Activated naive CD8-positive, alpha-beta T cell treated with anti-CD3 and anti-CD28 coated beads, Interleukin-2, amount 50 U/mL, for 24 hours (primary cell): Measurements from ENCODE around the gene LHCGR.
"Not testable (repeated sequence)": the region's sequence is repeated elsewhere in the genome, so short reads cannot be mapped to it uniquely, and the experiment has no call there.

Source experiments
- ATAC-seq: fragments of 150-1000 bp; cut with Tn5 transposase; one replicate; pipeline ENCODE4 v1.10.0; 2021
- DNase-seq: peaks from one replicate; pipeline ENCODE4 v3.0.0; 2021
- H3K27ac Mint-ChIP-seq: one replicate; pipeline ENCODE4 v1.8.0; 2021; ENCODE audit warnings: mild to moderate bottlenecking, mixed read lengths
- H3K27me3 Mint-ChIP-seq: one replicate; pipeline ENCODE4 v1.8.0; 2021; ENCODE audit warnings: mixed read lengths
- H3K36me3 Mint-ChIP-seq: one replicate; pipeline ENCODE4 v1.8.0; 2021; ENCODE audit warnings: low read depth, mixed read lengths
- H3K4me1 Mint-ChIP-seq: one replicate; pipeline ENCODE4 v1.8.0; 2021; ENCODE audit warnings: mixed read lengths
- H3K4me3 Mint-ChIP-seq: one replicate; pipeline ENCODE4 v1.8.0; 2021; ENCODE audit warnings: mild to moderate bottlenecking, moderate library complexity, mixed read lengths
- H3K9me3 Mint-ChIP-seq: one replicate; pipeline ENCODE4 v1.8.0; 2021; ENCODE audit warnings: mixed read lengths

The LHCGR gene

GRCh38 chr2:48707466-48707865 lies 48.1 kb downstream of the LHCGR start:
- Mint-ChIP-seq H3K27ac (no peak overlapping the region), H3K27me3 (no peaks in the 10 kb centered on the region), H3K9me3 (no peaks in the 10 kb centered on the region), H3K4me1 (no peaks in the 10 kb centered on the region), H3K36me3 (no peaks in the 10 kb centered on the region), H3K4me3 (no peak overlapping the region)
- no peak for ATAC-seq
- no peak for DNase-seq

- not testable (repeated sequence) for H3K27ac Mint-ChIP-seq, H3K27me3 Mint-ChIP-seq, H3K4me3 Mint-ChIP-seq, ATAC-seq, H3K36me3 Mint-ChIP-seq, H3K4me1 Mint-ChIP-seq, DNase-seq, H3K9me3 Mint-ChIP-seq
These were observed 51.9 kb downstream of the LHCGR start for GRCh38 chr2:48703621-48704020.

GRCh38 chr2:48699348-48699930 lies 56.1 kb downstream of the LHCGR start:
- H3K36me3 Mint-ChIP-seq, result no peaks in the 10 kb centered on the region
- DNase-seq (no peak), ATAC-seq (no peak)
- no peaks in the 10 kb centered on the region for H3K9me3 Mint-ChIP-seq
- H3K27me3 Mint-ChIP-seq, result peaks cover 2% of the 10 kb centered on the region
- H3K4me1 Mint-ChIP-seq, result no peaks in the 10 kb centered on the region
- no peak overlapping the region for H3K27ac Mint-ChIP-seq
- H3K4me3 Mint-ChIP-seq, result no peak overlapping the region

GRCh38 chr2:48696881-48697280 lies 58.6 kb downstream of the LHCGR start:
- no peaks in the 10 kb centered on the region for H3K36me3 Mint-ChIP-seq
- no peaks in the 10 kb centered on the region for H3K9me3 Mint-ChIP-seq
- H3K27me3 Mint-ChIP-seq, result peaks cover 2% of the 10 kb centered on the region
- DNase-seq, result no peak
- no peak for ATAC-seq
- H3K4me3 Mint-ChIP-seq, result no peak overlapping the region
- H3K4me1 Mint-ChIP-seq, result no peaks in the 10 kb centered on the region
- H3K27ac Mint-ChIP-seq, result no peak overlapping the region

- no peaks in the 10 kb centered on the region for H3K4me1 Mint-ChIP-seq
- ATAC-seq, result no peak
These were observed 59.5 kb downstream of the LHCGR start for GRCh38 chr2:48695991-48696390.

GRCh38 chr2:48694149-48694548 lies 61.4 kb downstream of the LHCGR start:
- peaks cover 5% of the 10 kb centered on the region for H3K27me3 Mint-ChIP-seq
- no peaks in the 10 kb centered on the region for H3K4me1 Mint-ChIP-seq
- H3K4me3 Mint-ChIP-seq, result no peak overlapping the region
- DNase-seq (no peak), ATAC-seq (no peak)
- H3K9me3 Mint-ChIP-seq, result no peaks in the 10 kb centered on the region
- H3K27ac Mint-ChIP-seq, result no peak overlapping the region
- H3K36me3 Mint-ChIP-seq, result no peaks in the 10 kb centered on the region

More at GRCh38 chr2:48695991-48696390, 59.5 kb downstream of the LHCGR start:
- Mint-ChIP-seq H3K27me3 (peaks cover 2% of the 10 kb centered on the region), H3K27ac (no peak overlapping the region), H3K36me3 (no peaks in the 10 kb centered on the region), H3K9me3 (no peaks in the 10 kb centered on the region), H3K4me3 (no peak overlapping the region)
- no peak for DNase-seq

- Mint-ChIP-seq H3K27ac (no peak overlapping the region), H3K9me3 (no peaks in the 10 kb centered on the region), H3K4me3 (no peak overlapping the region), H3K36me3 (no peaks in the 10 kb centered on the region), H3K27me3 (peaks cover 3% of the 10 kb centered on the region), H3K4me1 (no peaks in the 10 kb centered on the region)
- ATAC-seq, result no peak
- DNase-seq, result no peak
These were observed 61.9 kb downstream of the LHCGR start for GRCh38 chr2:48693645-48694044.

GRCh38 chr2:48693066-48693465 lies 62.5 kb downstream of the LHCGR start:
- no peaks in the 10 kb centered on the region for H3K36me3 Mint-ChIP-seq
- no peak overlapping the region for H3K27ac Mint-ChIP-seq
- no peak for ATAC-seq
- H3K27me3 Mint-ChIP-seq, result peaks cover 3% of the 10 kb centered on the region
- H3K4me1 Mint-ChIP-seq, result no peaks in the 10 kb centered on the region
- no peak for DNase-seq
- no peaks in the 10 kb centered on the region for H3K9me3 Mint-ChIP-seq
- no peak overlapping the region for H3K4me3 Mint-ChIP-seq

- H3K27me3 Mint-ChIP-seq, result peaks cover 3% of the 10 kb centered on the region
- H3K4me1 Mint-ChIP-seq, result no peaks in the 10 kb centered on the region
- no peak overlapping the region for H3K4me3 Mint-ChIP-seq
- ATAC-seq (no peak), DNase-seq (no peak)
- no peaks in the 10 kb centered on the region for H3K9me3 Mint-ChIP-seq
- no peaks in the 10 kb centered on the region for H3K36me3 Mint-ChIP-seq
- no peak overlapping the region for H3K27ac Mint-ChIP-seq
These were observed 63.4 kb downstream of the LHCGR start for GRCh38 chr2:48691935-48692691.

- H3K27me3 Mint-ChIP-seq, result peaks cover 13% of the 10 kb centered on the region
- no peak overlapping the region for H3K4me3 Mint-ChIP-seq
- no peak overlapping the region for H3K27ac Mint-ChIP-seq
- H3K9me3 Mint-ChIP-seq, result no peaks in the 10 kb centered on the region
- H3K36me3 Mint-ChIP-seq, result no peaks in the 10 kb centered on the region
- DNase-seq (no peak), ATAC-seq (no peak)
- no peaks in the 10 kb centered on the region for H3K4me1 Mint-ChIP-seq
These were observed 70.4 kb downstream of the LHCGR start for GRCh38 chr2:48685126-48685525.

GRCh38 chr2:48677450-48677849 lies 78.1 kb downstream of the LHCGR start:
- Mint-ChIP-seq H3K27me3 (no peaks in the 10 kb centered on the region), H3K27ac (no peak overlapping the region), H3K4me1 (no peaks in the 10 kb centered on the region), H3K4me3 (no peak overlapping the region), H3K9me3 (no peaks in the 10 kb centered on the region), H3K36me3 (no peaks in the 10 kb centered on the region)
- DNase-seq (no peak), ATAC-seq (no peak)

GRCh38 chr2:48674933-48675332 lies 80.6 kb downstream of the LHCGR start:
- DNase-seq, result no peak
- H3K27ac Mint-ChIP-seq, result no peak overlapping the region
- H3K27me3 Mint-ChIP-seq, result peaks cover 3% of the 10 kb centered on the region
- no peak for ATAC-seq
- H3K4me1 Mint-ChIP-seq, result no peaks in the 10 kb centered on the region
- H3K36me3 Mint-ChIP-seq, result no peaks in the 10 kb centered on the region
- H3K4me3 Mint-ChIP-seq, result no peak overlapping the region
- no peaks in the 10 kb centered on the region for H3K9me3 Mint-ChIP-seq

GRCh38 chr2:48673581-48673980 lies 81.9 kb downstream of the LHCGR start:
- Mint-ChIP-seq H3K9me3 (no peaks in the 10 kb centered on the region), H3K27ac (no peak overlapping the region), H3K27me3 (peaks cover 6% of the 10 kb centered on the region), H3K4me3 (no peak overlapping the region), H3K4me1 (no peaks in the 10 kb centered on the region), H3K36me3 (no peaks in the 10 kb centered on the region)
- ATAC-seq (no peak), DNase-seq (no peak)

- H3K27me3 Mint-ChIP-seq, result peaks cover 8% of the 10 kb centered on the region
- no peak overlapping the region for H3K27ac Mint-ChIP-seq
- DNase-seq, result no peak
- H3K9me3 Mint-ChIP-seq, result no peaks in the 10 kb centered on the region
- H3K4me1 Mint-ChIP-seq, result no peaks in the 10 kb centered on the region
- no peak overlapping the region for H3K4me3 Mint-ChIP-seq
- H3K36me3 Mint-ChIP-seq, result no peaks in the 10 kb centered on the region
- ATAC-seq, result no peak
These were observed 86.5 kb downstream of the LHCGR start for GRCh38 chr2:48668992-48669391.

GRCh38 chr2:48651158-48651790 lies 104.2 kb downstream of the LHCGR start:
- Mint-ChIP-seq H3K4me3 (no peak overlapping the region), H3K27me3 (no peaks in the 10 kb centered on the region), H3K9me3 (no peaks in the 10 kb centered on the region), H3K36me3 (no peaks in the 10 kb centered on the region), H3K27ac (no peak overlapping the region), H3K4me1 (no peaks in the 10 kb centered on the region)
- DNase-seq (no peak), ATAC-seq (no peak)
